Stimulated activated CD4-positive, alpha-beta T cell treated with anti-CD3 and anti-CD28 coated beads, Interleukin-4, amount 100 ng/mL, for 4 hours (primary cell): ENCODE results near the gene CENATAC.
A peak's percentile ranks its signal among the peaks of the same experiment; 100 is the strongest.
"Not testable (repeated sequence)": the region's sequence is repeated elsewhere in the genome, so short reads cannot be mapped to it uniquely, and the experiment has no call there.

Experiments used
- DNase-seq, 2 experiments: peaks; one replicate each; pipeline ENCODE4 v3.0.0-alpha.2; 2020

Gene CENATAC

DNA sequence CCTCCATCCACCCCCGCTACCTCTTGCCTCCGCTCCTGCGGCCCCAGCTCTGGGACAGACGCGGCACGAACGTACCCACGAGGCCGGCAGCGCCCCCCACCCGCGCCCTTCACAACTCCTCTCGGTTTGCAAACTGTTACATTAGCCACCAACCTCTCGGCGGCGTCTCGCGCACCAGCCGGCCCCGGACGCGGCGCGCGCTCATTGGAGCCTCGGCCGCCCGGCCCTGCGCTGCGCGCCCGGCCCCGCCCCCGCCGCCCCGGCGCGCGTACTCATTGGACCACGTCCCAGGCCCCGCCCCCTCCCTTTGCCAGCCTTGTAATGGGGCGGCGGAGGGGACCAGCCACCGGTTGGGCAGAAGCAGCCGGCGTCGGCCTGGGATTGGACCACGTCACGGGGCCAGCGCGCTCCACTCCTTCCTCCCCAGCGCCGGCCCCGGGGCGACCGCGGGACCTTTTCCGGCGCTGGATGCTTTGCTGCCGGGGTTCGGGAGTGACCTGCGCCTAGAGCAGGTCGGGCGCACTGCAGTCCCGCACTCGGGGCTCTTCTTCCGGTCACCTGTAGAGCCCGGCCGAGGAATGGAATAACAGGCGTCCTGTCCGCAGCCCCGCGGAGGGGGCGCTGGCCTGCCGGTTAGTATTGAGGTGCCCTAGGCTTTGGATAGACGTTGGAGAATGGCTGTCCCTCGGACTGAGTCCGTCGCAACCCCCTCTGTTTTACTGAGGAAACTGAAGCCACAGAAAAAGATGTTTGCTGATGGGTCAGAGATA, 59.2 kb downstream of the CENATAC start, which contains the start of gene HYOU1:
Gene HYOU1, minus strand, starts transcription at position 206 of the 770 bp plus-strand sequence. CDS start 1,045 bp downstream, outside the sequence.
- peak; percentile 97 to 99 for DNase-seq

DNA sequence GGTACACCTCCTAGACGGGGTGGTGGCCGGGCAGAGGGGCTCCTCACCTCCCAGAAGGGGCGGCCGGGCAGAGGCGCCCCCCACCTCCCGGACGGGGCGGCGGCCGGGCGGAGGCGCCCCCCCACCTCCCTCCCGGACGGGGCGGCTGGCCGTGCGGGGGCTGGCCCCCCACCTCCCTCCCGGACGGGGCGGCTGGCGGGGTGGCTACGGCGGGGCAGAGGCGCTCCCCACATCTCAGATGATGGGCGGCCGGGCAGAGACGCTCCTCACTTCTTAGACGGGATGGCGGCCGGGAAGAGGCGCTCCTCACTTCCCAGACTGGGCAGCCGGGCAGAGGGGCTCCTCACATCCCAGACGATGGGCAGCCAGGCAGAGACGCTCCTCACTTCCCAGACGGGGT, 61.2 kb downstream of the CENATAC start:
- not testable (repeated sequence) for DNase-seq

DNA sequence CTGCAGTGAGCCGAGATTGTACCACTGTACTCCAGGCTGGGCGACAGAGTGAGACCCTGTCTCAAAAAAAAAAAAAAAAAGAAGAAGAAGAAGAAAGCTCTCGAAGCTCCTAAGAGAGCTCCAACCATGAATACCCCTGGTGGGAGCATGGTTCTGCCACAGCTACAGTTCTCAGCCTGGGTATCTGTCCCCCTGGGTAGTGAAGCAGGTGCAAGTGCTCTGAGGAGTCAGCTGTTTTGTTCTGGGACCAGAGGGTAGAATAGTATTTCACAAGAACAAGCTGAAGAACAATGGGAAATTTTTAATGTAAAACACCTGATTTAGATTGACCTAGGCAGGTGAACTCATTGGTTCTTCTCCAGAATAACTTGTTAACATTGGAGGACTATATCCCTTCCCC, 63.3 kb downstream of the CENATAC start:
- DNase-seq: no peak

DNA sequence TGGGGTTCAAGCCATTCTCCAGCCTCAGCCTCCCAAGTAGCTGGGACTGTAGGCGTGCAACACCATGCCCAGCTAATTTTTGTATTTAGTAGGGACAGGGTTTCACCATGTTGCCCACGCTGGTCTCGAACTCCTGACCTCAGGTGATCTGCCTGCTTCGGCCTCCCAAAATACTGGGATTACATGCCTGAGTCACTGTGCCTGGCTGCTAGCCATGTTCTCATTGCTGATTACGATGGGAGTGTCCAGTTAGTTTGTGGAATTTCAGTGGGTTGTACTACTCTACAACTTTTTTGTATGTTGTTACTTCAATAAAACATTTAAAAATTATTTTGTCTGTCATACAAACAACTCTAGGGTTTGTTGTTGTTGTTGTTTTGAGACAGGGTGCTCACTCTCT, 64.8 kb downstream of the CENATAC start:
- DNase-seq: no peak

DNA sequence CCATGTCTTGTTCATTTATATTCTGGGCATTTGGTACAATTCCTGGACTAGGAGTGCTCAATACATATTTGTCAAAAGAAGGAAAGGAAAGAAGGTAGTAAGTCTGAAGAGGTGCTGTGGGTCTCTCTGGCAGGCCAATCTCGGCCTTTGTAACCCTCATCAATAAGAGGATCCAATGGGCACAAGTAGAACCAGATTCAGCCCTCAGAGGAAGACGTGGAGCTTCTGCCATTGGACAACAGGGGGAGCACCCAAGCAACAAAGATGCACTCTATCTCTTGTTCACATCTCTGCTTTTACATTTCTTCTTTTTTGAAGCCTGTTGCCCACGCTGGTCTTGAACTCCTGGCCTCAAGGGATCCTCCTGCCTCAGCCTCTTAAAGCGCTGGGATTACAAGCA, 67.4 kb downstream of the CENATAC start:
- DNase-seq: peak in 1 of 2 experiments; percentile 45
